ENCODE results near the gene DNTTIP2.
"Not testable (repeated sequence)": the region's sequence is repeated elsewhere in the genome, so short reads cannot be mapped to it uniquely, and the experiment has no call there.

Gene DNTTIP2

DNA sequence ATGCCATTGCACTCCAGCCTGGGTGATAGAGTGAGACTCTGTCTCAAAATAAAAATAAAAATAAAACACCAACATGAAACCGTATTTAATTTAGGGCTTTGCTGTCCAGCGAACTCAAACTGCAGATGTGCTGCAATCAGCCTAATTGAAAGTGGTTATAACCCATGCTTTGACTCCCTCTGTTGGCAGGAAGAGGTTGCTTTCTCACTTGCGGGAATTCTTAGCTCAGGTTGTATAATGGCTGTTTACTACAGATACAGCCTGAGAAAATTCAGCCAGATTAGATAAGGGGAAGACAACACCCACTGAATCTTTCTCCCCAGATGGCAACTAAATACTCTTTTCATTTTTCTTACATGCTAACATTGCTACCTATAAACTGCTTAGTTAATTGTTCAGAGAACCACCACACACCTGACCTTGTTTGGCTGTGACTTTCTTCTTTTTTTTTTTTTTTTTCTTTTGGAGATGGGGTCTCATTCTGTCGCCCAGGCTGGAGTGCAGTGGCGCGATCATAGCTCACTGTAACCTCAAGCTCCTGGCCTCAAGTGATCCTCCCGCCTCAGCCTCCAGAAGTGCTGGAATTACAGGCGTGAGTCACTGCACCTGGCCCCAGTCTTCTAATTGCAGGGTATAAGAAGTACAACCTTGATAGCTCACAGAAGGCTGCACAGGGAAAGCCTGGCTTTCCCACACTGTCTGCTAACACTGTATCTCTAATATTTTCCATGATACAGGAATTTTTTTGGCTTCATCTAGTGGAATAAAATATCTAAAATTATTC, 34.6 kb downstream of the DNTTIP2 start:
- Histone ChIP-seq H3K27ac (no peak overlapping the region; the same call in 1 of the 2 replicates), H3K4me3 (no peak overlapping the region), H3K9me3 (no peaks in the 10 kb centered on the region), H3K36me3 (no peaks in the 10 kb centered on the region), H3K27me3 (no peaks in the 10 kb centered on the region), H3K4me1 (peaks cover 72% of the 10 kb centered on the region), H3K4me2 (peak overlapping the region; percentile 72), H3K9ac (no peak overlapping the region), H4K20me1 (no peaks in the 10 kb centered on the region)
- TF ChIP-seq Cebpa-rat (IDR thresholded peaks at IDR 0.05), result no peak

DNA sequence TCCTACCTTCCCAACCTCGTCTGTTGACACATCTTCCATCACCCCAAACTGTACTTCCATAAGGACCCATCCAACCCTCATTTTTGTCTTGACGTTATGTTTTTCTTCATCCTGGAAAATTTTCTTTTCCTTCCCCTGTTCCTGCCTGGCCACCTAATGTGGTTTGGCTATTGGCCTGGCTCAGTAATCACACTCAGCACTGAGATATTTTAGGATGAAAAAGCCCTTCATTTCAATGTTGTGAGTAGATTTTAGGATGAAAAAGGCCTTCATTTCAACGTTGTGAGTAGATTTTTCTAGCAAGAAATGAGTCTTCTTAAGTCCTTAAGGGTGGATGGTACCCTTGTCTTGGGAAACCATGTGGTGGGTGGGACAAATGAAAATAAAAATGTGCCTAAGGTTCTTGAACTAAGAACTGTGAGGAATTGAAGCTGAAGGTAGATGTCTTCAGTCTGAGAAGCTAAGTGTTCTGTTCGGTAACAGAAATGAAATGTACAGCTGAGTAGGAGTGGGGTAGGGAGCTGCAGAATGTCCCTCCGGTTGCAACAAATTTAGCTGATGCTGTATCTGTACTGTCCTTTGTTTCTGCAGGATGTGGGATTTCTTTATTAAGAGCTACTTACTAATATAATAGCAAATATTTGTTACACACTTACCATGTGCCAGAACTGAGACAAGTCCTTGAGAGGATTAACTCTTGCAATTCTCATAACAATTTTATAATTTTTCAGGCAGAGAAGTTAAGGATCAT, 36.1 kb downstream of the DNTTIP2 start:
- H3K4me3 ChIP-seq, result no peak overlapping the region
- H3K4me2 ChIP-seq, result peak overlapping the region; percentile 72
- no peaks in the 10 kb centered on the region for H3K27me3 ChIP-seq
- no peak for TF ChIP-seq Cebpa-rat (IDR thresholded peaks at IDR 0.05)
- H4K20me1 ChIP-seq, result no peaks in the 10 kb centered on the region
- H3K36me3 ChIP-seq, result no peaks in the 10 kb centered on the region
- H3K9ac ChIP-seq, result 0 out of 2 replicates have a peak overlapping the region, but pooled peaks have one; percentile 20
- peaks cover 70% of the 10 kb centered on the region for H3K4me1 ChIP-seq
- H3K27ac ChIP-seq, result peak overlapping the region; percentile 55
- H3K9me3 ChIP-seq, result peaks cover 9% of the 10 kb centered on the region; the same call in 1 of the 2 replicates

DNA sequence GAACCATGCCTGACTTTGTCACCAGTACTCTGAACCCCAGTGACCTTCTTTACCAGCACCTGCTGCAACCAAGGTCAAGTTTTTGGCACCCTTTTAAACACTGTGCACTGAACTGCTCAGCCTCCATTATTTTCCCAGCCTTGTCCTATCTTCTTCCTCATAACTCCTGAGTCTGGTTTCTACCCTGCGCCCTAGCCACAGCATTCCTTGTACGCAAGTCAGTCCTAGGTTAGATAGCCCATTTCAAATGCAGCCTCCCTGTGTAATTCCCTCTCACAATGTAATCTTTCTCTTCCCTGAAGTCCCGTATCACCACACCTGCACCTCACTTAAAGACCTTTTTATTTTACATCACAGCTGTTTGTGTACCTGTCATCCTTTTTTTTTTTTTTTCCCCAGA, 37.2 kb downstream of the DNTTIP2 start:
- Histone ChIP-seq H3K4me2 (peak overlapping the region; percentile 72), H3K4me3 (no peak overlapping the region), H3K9ac (no peak overlapping the region), H3K27ac (peak overlapping the region; percentile 55), H3K36me3 (no peaks in the 10 kb centered on the region), H3K27me3 (no peaks in the 10 kb centered on the region), H3K9me3 (peaks cover 17% of the 10 kb centered on the region), H3K4me1 (peaks cover 70% of the 10 kb centered on the region), H4K20me1 (no peaks in the 10 kb centered on the region)
- TF ChIP-seq Cebpa-rat (IDR thresholded peaks at IDR 0.05), result no peak

DNA sequence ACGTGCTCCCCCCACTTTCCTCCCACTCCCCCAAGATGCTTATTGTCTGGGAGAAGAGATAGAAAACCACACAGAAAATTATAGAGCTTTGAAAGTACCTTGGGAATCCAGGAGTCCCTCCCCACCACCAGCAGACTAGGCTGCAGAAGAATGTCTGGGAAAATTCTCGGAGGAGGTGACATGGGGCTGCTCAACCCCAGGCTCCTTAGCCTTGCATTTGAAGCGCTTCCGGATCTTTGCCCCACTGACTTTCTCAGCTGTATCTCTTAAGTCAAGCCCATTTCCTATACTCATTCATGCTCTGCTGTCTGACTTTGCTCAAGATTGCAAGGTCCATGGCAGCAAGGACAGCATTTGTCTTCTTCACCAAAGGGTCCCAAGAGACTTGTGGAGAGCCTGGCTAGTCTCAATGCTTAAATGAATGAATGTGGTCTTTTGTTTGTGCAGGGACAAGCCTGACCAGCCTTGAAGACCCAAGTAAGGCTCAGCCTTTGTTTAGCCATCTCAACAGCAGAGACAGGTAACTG, 38.0 kb downstream of the DNTTIP2 start:
- H4K20me1 ChIP-seq, result no peaks in the 10 kb centered on the region
- no peaks in the 10 kb centered on the region for H3K27me3 ChIP-seq
- peak overlapping the region; percentile 55 for H3K27ac ChIP-seq
- H3K9me3 ChIP-seq, result peaks cover 18% of the 10 kb centered on the region
- H3K36me3 ChIP-seq, result no peaks in the 10 kb centered on the region
- H3K4me2 ChIP-seq, result peak overlapping the region; percentile 72
- H3K4me3 ChIP-seq, result peak overlapping the region; percentile 3; the same call in 1 of the 2 replicates
- no peak overlapping the region for H3K9ac ChIP-seq
- TF ChIP-seq Cebpa-rat (IDR thresholded peaks at IDR 0.05), result no peak
- H3K4me1 ChIP-seq, result peaks cover 69% of the 10 kb centered on the region

DNA sequence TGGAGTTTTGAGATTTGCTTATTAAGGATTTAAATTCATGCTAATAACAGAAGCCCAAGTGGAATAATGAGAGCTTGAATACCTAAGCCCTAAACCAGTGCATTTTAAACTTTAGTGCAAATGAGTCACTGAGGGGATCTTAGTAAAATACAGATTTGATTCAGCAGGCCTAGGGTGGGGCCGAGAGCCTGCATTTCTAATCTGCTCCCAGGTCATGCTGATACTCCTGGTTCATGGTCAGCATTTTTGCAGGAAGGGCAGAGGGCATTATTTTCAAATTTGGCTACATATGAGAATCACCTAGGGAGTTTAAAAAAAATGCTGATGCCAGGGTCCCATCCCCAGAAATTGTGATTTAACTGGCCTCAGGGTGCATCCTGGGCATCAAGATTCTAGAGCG, 39.3 kb downstream of the DNTTIP2 start:
- Histone ChIP-seq H3K36me3 (no peaks in the 10 kb centered on the region), H4K20me1 (no peaks in the 10 kb centered on the region), H3K9me3 (peaks cover 27% of the 10 kb centered on the region), H3K4me3 (no peak overlapping the region), H3K27ac (peak overlapping the region; percentile 55; the same call in 1 of the 2 replicates), H3K4me2 (peak overlapping the region; percentile 72; the same call in 1 of the 2 replicates), H3K4me1 (peaks cover 57% of the 10 kb centered on the region), H3K27me3 (no peaks in the 10 kb centered on the region), H3K9ac (no peak overlapping the region)
- TF ChIP-seq Cebpa-rat (IDR thresholded peaks at IDR 0.05), result no peak

DNA sequence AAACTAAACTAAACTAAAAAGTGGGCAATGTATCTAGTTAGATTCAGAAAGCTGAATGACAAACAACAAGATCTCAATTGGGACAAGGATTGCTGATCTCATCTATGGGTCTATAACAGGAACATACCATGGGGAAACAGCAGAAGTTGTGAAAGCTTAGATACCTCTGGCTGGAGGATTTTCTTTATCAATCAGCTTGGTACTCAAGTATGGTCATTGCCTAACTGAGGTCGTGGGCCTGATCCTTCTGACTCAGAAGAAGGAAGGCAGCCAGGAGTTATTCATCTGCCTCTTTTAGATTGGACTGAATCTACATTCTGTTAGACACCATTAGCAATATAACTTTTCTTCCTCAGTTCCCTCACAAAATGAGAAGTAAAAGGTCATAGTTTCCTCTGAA, 39.7 kb downstream of the DNTTIP2 start:
- Histone ChIP-seq H3K4me2 (no peak overlapping the region), H3K4me3 (no peak overlapping the region), H3K9me3 (peaks cover 31% of the 10 kb centered on the region), H3K4me1 (peaks cover 52% of the 10 kb centered on the region), H3K9ac (no peak overlapping the region), H3K36me3 (no peaks in the 10 kb centered on the region), H3K27me3 (no peaks in the 10 kb centered on the region), H4K20me1 (no peaks in the 10 kb centered on the region), H3K27ac (no peak overlapping the region)
- TF ChIP-seq Cebpa-rat (IDR thresholded peaks at IDR 0.05), result no peak

DNA sequence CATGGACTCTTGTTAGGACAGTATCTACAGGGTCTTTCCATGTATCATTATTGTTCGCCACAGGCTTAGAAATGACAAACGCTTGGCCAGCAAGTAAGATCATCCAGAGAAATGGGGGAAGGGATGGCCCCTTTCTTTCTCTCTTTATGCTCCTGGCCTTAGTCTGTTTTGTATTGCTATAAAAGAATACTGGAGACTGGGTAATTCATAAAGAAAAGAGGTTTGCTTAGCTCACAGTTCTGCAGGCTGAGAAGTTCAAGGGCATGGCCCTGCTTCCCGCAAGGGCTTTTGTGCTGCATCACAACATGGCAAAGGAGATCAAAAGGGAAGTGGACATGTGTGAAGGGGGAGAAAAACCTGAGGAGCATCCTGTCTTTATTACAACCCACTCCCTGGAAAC, 41.0 kb downstream of the DNTTIP2 start:
- H3K4me3 ChIP-seq, result no peak overlapping the region
- no peaks in the 10 kb centered on the region for H3K36me3 ChIP-seq
- no peaks in the 10 kb centered on the region for H3K27me3 ChIP-seq
- no peak overlapping the region for H3K4me2 ChIP-seq
- peaks cover 39% of the 10 kb centered on the region for H3K4me1 ChIP-seq
- no peak overlapping the region for H3K27ac ChIP-seq
- H3K9ac ChIP-seq, result no peak overlapping the region
- peaks cover 45% of the 10 kb centered on the region for H3K9me3 ChIP-seq
- no peaks in the 10 kb centered on the region for H4K20me1 ChIP-seq
- no peak for TF ChIP-seq Cebpa-rat (IDR thresholded peaks at IDR 0.05)

DNA sequence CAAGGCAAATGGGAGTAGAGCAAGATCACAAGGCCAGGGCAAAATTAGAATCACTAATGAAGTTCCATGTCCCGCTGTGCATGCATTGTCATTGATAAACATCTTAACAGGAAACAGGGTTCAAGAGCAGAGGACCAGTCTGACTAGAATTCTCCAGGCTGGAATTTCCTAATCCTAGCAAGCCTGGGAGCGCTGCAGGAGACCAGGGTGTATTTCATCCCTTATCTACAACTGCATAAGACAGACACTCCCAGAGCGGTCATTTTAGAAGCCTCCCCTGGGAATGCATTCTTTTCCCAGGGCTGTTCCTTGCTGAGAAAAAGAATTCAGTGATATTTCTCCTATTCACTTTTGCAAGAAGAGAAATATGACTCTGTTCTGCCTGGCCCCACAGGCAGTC, 45.7 kb downstream of the DNTTIP2 start:
- H3K4me3 ChIP-seq, H3K36me3 ChIP-seq: not testable (repeated sequence)

DNA sequence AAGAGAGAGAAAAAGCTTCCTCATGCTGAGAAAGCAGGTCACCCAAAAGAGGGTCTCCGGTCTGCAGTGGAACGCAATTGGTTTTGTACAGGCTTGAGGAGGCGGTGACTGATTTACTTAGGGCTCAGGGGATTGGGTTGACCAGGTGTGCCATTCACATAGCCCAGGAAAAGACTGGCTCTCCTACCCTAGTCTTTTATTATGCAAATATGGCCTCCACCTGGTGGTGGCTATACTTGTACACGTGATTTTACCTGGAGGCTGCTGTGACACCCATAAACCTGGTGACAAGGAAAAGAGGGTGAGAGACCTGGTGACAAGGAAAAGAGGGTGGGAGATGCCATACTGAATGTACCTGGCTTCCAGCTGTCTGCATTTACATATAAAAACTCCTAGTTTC, 49.9 kb downstream of the DNTTIP2 start:
- Histone ChIP-seq H4K20me1 (no peaks in the 10 kb centered on the region), H3K4me1 (peaks cover 16% of the 10 kb centered on the region), H3K4me3 (no peak overlapping the region), H3K36me3 (no peaks in the 10 kb centered on the region), H3K9ac (no peak overlapping the region), H3K9me3 (peaks cover 38% of the 10 kb centered on the region), H3K4me2 (no peak overlapping the region), H3K27ac (no peak overlapping the region), H3K27me3 (no peaks in the 10 kb centered on the region)
- TF ChIP-seq Cebpa-rat (IDR thresholded peaks at IDR 0.05), result no peak

More for the DNA sequence above, 45.7 kb downstream of the DNTTIP2 start:
- not testable (repeated sequence) for H3K4me2 ChIP-seq, H3K9ac ChIP-seq, H3K27ac ChIP-seq, H4K20me1 ChIP-seq, H3K27me3 ChIP-seq, H3K4me1 ChIP-seq
- peaks cover 67% of the 10 kb centered on the region for H3K9me3 ChIP-seq

DNA sequence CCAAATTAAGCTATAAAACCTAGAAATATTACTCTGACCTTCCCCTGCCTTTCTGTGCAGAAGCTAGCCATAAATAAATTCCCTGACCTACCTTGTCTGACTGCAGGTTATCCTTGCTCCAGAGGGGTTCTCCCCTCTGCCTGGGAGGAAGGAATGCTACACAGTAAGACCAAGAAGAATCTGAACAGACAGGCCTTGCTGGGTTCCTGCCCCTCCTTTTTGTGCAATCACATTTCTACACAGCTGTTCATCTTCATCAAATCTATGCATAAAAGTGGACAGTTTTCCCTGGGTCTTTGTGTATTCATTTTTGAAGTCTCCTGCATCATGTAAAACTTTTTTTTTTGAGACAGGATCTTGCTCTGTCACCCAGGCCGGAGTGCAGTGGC, 50.6 kb downstream of the DNTTIP2 start:
- no peak overlapping the region for H3K9ac ChIP-seq
- TF ChIP-seq Cebpa-rat (IDR thresholded peaks at IDR 0.05), result no peak

More for the DNA sequence above, 50.6 kb downstream of the DNTTIP2 start:
- no peak overlapping the region for H3K27ac ChIP-seq
- H3K4me1 ChIP-seq, result peaks cover 16% of the 10 kb centered on the region
- peaks cover 31% of the 10 kb centered on the region for H3K9me3 ChIP-seq
- no peaks in the 10 kb centered on the region for H3K36me3 ChIP-seq
- H3K4me2 ChIP-seq, result no peak overlapping the region
- no peak overlapping the region for H3K4me3 ChIP-seq
- no peaks in the 10 kb centered on the region for H3K27me3 ChIP-seq
- no peaks in the 10 kb centered on the region for H4K20me1 ChIP-seq
